Endothelial cell of umbilical vein (primary cell): Measurements from ENCODE around the gene PIGV.

ENCODE experiments used
- CTCF ChIP-seq, 2 donors: IDR thresholded peaks; 1 replicate in 1 of 2; 2 replicates in 1 of 2; pipeline ENCODE4 v1.5.1; 2011; ENCODE audit warnings: low read length in 2 of 2, mild to moderate bottlenecking in 2 of 2, moderate library complexity in 2 of 2, control low read depth in 1 of 2, inconsistent platforms in 1 of 2, low read depth in 1 of 2; ENCODE audit not compliant: insufficient read depth in 1 of 2; ENCODE audit errors: extremely low read depth in 1 of 2
- MAX ChIP-seq: IDR thresholded peaks from 2 replicates; pipeline ENCODE4 v1.6.1; 2011; ENCODE audit not compliant: insufficient read depth, insufficient read length
- POLR2AphosphoS5 ChIP-seq: IDR thresholded peaks from 2 replicates; pipeline ENCODE4 v1.6.1; 2012; ENCODE audit warnings: low read depth, mild to moderate bottlenecking, control low read depth, low read length, moderate library complexity; ENCODE audit not compliant: insufficient read depth

- TF ChIP-seq CTCF (IDR thresholded peaks at IDR 0.05; ENCODE audit: extremely low read depth in 1 of 2, insufficient read depth in 1 of 2, low read depth in 1 of 2, low read length in 2 of 2) (no peak), MAX (no peak), POLR2AphosphoS5 (no peak)
These were observed 16.0 kb upstream of the PIGV start for GRCh38 chr1:26771643-26772321.
